ENCODE results near the gene ERGIC1. TPM values are rescaled to one million over a fixed set of nuclear protein-coding genes. Genes with fewer than 3 reads are reported as not detected.

ERGIC1 gene
- total RNA-seq, 4 donors from 2014 or later = 156 to 214 (median 175) TPM

DNA sequence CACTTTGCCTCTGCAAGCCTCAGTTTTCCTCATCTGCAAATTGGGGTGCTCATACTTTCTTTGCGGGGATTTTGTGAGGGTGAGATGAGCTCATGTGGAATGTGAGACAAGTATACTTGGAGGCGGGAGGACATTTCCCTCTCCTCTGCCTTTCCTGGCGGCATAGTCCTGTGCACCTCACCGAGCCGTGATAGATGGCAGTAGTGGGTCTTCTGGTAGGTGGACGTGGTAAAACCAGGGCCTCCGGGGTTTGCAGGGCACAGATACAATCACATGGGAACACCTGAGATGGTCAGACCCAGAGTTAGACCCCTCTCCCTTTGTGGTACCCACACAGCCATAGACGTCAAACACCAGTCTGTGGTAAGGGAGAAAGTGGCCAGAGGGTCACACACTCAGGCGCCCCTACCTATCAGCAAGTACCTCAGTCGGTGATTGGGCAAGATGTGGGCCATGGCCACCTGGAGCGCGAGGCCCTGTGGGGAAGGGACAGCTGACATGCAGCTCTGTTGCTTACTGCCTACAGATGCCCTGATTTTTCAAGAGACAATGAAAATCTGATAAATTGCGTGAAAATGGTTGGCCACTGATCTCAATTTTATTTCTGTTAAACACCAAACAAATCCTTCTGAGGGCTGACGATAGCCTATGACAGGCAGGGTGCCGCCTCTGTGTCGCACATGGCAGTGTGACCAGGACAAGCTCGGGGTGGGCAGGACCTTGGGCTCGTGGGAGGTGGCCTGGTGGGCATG is 9.9 kb downstream of the ERGIC1 start:
- H3K4me1 ChIP-seq = peaks cover 38 to 52% of the 10 kb centered on the region in 2 donors
- H3K27me3 ChIP-seq = no peaks in the 10 kb centered on the region
- intact Hi-C loops (cut with DNase I) = no loop called here
- DNase-seq = no peak
- 90 to 95% methylated on average over 18 of the region's 18 CpGs for WGBS, 2 donors
- H3K9me3 ChIP-seq = no peaks in the 10 kb centered on the region
- no peak overlapping the region for H3K4me3 ChIP-seq (replicated peaks in 1 of 3)
- H3K27ac ChIP-seq = no peak overlapping the region
- no peaks in the 10 kb centered on the region for H3K36me3 ChIP-seq
- no peak for TF ChIP-seq POLR2A (IDR thresholded peaks at IDR 0.05)
- TF ChIP-seq, protein P1, sequence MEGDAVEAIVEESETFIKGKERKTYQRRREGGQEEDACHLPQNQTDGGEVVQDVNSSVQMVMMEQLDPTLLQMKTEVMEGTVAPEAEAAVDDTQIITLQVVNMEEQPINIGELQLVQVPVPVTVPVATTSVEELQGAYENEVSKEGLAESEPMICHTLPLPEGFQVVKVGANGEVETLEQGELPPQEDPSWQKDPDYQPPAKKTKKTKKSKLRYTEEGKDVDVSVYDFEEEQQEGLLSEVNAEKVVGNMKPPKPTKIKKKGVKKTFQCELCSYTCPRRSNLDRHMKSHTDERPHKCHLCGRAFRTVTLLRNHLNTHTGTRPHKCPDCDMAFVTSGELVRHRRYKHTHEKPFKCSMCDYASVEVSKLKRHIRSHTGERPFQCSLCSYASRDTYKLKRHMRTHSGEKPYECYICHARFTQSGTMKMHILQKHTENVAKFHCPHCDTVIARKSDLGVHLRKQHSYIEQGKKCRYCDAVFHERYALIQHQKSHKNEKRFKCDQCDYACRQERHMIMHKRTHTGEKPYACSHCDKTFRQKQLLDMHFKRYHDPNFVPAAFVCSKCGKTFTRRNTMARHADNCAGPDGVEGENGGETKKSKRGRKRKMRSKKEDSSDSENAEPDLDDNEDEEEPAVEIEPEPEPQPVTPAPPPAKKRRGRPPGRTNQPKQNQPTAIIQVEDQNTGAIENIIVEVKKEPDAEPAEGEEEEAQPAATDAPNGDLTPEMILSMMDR (IDR thresholded peaks at IDR 0.05) = no peak

DNA sequence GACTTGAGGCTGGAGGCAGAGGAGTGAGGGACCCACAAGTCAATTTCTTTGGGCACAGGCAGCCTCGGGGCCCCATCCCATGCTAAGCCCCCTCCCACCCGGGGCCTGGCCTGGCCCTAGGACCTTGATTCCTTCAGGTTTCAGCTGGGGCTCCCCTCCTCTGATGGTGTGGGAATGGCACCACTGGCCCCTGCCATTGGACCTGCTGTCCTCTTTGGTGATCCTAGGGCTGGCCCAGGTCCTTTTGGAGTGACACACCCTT is 10.5 kb downstream of the ERGIC1 start:
- intact Hi-C loops (cut with DNase I) = no loop called here
- Histone ChIP-seq H3K27me3 (no peaks in the 10 kb centered on the region), H3K4me1 (peaks cover 41 to 55% of the 10 kb centered on the region in 2 donors), H3K4me3 (replicated peaks in 1 of 3) (no peak overlapping the region), H3K9me3 (no peaks in the 10 kb centered on the region), H3K27ac (no peak overlapping the region), H3K36me3 (no peaks in the 10 kb centered on the region)
- TF ChIP-seq POLR2A (IDR thresholded peaks at IDR 0.05) = no peak
- TF ChIP-seq, protein P1 (IDR thresholded peaks at IDR 0.05) = no peak
- no peak for DNase-seq
- 80 to 92% methylated on average over 1 to 2 of the region's 2 CpGs for WGBS, 2 donors

DNA sequence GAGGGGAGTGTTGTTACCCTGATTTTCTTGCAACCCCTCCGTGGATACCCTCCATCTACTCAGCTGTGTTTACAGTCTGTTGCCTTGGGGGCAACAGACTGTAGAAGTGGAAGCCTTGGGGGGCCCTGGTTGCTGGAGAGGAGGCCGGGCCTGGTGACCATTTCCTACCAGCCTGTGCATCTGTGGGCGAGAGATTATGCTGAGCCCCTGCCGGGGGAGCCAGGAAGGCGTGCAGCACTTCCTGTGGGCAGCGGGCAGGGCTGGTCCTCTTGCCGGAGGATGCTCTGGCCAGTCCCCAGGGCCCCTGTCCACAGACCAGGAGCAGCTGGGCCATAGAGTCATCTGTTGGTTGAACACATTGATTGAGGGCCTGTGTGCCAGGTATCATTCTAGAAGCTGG is 11.1 kb downstream of the ERGIC1 start:
- peaks cover 41 to 55% of the 10 kb centered on the region in 2 donors for H3K4me1 ChIP-seq
- TF ChIP-seq POLR2A (IDR thresholded peaks at IDR 0.05) = no peak
- TF ChIP-seq, protein P1 (IDR thresholded peaks at IDR 0.05) = no peak
- no peak overlapping the region for H3K4me3 ChIP-seq (replicated peaks in 1 of 3)
- no peaks in the 10 kb centered on the region for H3K9me3 ChIP-seq
- no peaks in the 10 kb centered on the region for H3K36me3 ChIP-seq
- H3K27me3 ChIP-seq = no peaks in the 10 kb centered on the region
- intact Hi-C loops (cut with DNase I) = loop anchor here (5.0 kb wide), 1 partner anchor 68 kb away; no protein-coding TSS in a partner anchor
- H3K27ac ChIP-seq = no peak overlapping the region
- DNase-seq = no peak
- WGBS, 2 donors = 84% methylated on average over 5 of the region's 7 CpGs

DNA sequence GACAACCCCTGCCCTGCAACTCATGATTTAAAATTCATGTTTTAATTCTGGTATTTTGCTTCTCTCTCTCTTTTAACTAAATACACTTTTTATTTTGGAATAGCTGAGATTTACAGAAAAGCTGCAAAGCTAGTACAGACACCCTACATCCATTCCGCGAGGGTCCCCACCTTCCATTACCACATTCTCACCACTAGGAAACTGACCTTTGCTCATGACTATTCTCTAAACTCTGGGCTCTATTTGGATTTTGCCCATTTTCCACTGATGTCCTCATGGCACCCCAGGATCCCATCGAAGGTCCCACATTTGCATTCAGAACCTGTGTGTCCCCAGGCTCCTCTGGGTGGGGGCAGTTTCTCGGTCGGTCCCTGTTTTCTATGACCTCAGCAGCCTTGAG is 11.5 kb downstream of the ERGIC1 start:
- intact Hi-C loops (cut with DNase I) = loop anchor here (5.0 kb wide), 1 partner anchor 68 kb away; no protein-coding TSS in a partner anchor
- no peaks in the 10 kb centered on the region for H3K9me3 ChIP-seq
- no peaks in the 10 kb centered on the region for H3K36me3 ChIP-seq
- peaks cover 42 to 55% of the 10 kb centered on the region in 2 donors for H3K4me1 ChIP-seq
- no peak overlapping the region for H3K4me3 ChIP-seq (replicated peaks in 1 of 3)
- DNase-seq = no peak
- TF ChIP-seq POLR2A (IDR thresholded peaks at IDR 0.05) = no peak
- TF ChIP-seq, protein P1 (IDR thresholded peaks at IDR 0.05) = no peak
- H3K27me3 ChIP-seq = no peaks in the 10 kb centered on the region
- no peak overlapping the region for H3K27ac ChIP-seq
- WGBS, 2 donors = 86 to 94% methylated on average over 5 of the region's 5 CpGs

DNA sequence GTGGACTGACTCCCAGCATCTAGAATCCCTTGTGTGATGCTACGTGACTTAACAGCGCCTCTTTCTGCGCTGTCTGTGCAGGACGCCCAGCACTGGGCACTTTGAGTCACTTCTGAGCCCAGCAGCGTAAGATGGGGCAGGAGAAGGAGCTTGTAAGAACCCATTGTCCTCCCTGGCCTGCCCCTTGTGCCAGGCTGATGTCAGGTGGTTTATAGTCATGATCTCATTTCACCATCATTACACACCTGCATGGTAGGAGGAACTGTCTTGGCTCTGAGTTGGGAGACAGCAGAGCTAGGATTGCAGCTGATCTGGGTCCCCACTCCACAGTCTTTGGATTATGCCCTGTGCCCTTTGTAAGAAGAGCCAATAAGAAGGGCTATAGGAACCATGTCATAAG is 12.2 kb downstream of the ERGIC1 start:
- WGBS, 2 donors = 96 to 100% methylated on average over 2 to 5 of the region's 5 CpGs
- no peaks in the 10 kb centered on the region for H3K36me3 ChIP-seq
- H3K4me3 ChIP-seq (replicated peaks in 1 of 3) = no peak overlapping the region
- no peaks in the 10 kb centered on the region for H3K27me3 ChIP-seq
- intact Hi-C loops (cut with DNase I) = loop anchor here (5.0 kb wide), 1 partner anchor 69 kb away; no protein-coding TSS in a partner anchor
- no peaks in the 10 kb centered on the region for H3K9me3 ChIP-seq
- no peak overlapping the region for H3K27ac ChIP-seq
- DNase-seq = no peak
- no peak for TF ChIP-seq POLR2A (IDR thresholded peaks at IDR 0.05)
- TF ChIP-seq, protein P1 (IDR thresholded peaks at IDR 0.05) = no peak
- peaks cover 43 to 55% of the 10 kb centered on the region in 2 donors for H3K4me1 ChIP-seq

Data from thyroid gland (tissue), 4 donors.